Thyroid gland (tissue), 4 donors: ENCODE results near the gene DNAH8.

Source experiments
- CTCF ChIP-seq, 6 experiments: fragments of 200-600 bp in 3 of 6; fragments of 450-650 bp in 3 of 6; sonication (generic) in 3 of 6; IDR thresholded peaks; one replicate each; pipeline ENCODE4 v1.5.1; 2016 to 2019; ENCODE audit warnings: antibody characterized with exemption in 6 of 6, mild to moderate bottlenecking in 2 of 6, inconsistent platforms in 1 of 6, moderate library complexity in 1 of 6
- POLR2A ChIP-seq, 2 donors: fragments of 450-650 bp; IDR thresholded peaks; one replicate each; pipeline ENCODE4 v1.6.1; 2017; ENCODE audit warnings: antibody characterized with exemption in 2 of 2, mild to moderate bottlenecking in 2 of 2, moderate library complexity in 1 of 2

GRCh38 chr6:38974389-38975151 lies 259.5 kb downstream of the DNAH8 start:
- no peak for TF ChIP-seq CTCF (IDR thresholded peaks at IDR 0.05)
- no peak for TF ChIP-seq POLR2A (IDR thresholded peaks at IDR 0.05)
